GM19438 (cell line): ENCODE data around the gene GDF10.
A peak's percentile ranks its signal among the peaks of the same experiment; 100 is the strongest.

Experiments
- ATAC-seq: cut with Tn5 transposase; IDR thresholded peaks from one replicate; pipeline ENCODE4 v1.9.1; 2021; ENCODE audit warnings: low read depth; ENCODE audit not compliant: unreplicated experiment

Gene GDF10, protein sequence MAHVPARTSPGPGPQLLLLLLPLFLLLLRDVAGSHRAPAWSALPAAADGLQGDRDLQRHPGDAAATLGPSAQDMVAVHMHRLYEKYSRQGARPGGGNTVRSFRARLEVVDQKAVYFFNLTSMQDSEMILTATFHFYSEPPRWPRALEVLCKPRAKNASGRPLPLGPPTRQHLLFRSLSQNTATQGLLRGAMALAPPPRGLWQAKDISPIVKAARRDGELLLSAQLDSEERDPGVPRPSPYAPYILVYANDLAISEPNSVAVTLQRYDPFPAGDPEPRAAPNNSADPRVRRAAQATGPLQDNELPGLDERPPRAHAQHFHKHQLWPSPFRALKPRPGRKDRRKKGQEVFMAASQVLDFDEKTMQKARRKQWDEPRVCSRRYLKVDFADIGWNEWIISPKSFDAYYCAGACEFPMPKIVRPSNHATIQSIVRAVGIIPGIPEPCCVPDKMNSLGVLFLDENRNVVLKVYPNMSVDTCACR

GRCh38 chr10:47299611-47300428 is at the start of gene GDF10:
GDF10 (plus strand) TSS chr10:47300197; CDS start chr10:47300652, 455 bp downstream.
- no peak for ATAC-seq

- ATAC-seq, result no peak
These were observed 47.8 kb upstream of the GDF10 start for GRCh38 chr10:47252093-47252780.

- ATAC-seq, result no peak
These were observed 46.9 kb upstream of the GDF10 start for GRCh38 chr10:47253030-47253637.

GRCh38 chr10:47253651-47254375 is 46.2 kb upstream of the GDF10 start:
- no peak for ATAC-seq

GRCh38 chr10:47254611-47255010 is 45.4 kb upstream of the GDF10 start:
- ATAC-seq, result no peak

- ATAC-seq, result no peak
These were observed 44.8 kb upstream of the GDF10 start for GRCh38 chr10:47255033-47255813.

- ATAC-seq, result no peak
These were observed 44.1 kb upstream of the GDF10 start for GRCh38 chr10:47255866-47256265.

DNA sequence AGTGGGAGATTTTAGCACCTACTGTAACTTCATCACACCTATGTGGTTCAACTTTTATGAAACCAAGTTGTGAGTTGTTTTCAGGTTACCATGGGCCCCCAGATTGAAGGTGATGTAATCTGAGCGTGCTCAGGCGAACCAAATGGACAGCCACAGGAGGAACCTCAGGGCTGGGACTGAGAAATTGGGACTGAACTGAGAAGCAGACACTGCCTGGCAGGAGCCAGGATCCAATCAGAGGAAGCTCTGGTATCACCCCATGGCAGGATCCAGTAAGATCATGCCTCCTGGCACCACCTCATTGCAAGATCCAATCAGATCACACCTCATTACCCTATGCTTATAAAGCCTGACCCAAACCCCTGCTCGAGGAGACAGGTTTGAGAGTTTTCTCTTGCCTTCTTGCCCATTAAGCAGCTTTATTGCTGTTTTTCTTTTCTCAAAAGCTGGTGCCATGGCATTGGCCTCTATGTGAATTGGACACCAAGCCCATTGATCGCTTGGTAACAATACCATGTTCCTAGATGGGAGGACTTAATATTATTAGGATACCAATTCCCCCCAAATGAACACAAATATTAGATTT is 43.2 kb upstream of the GDF10 start:
- no peak for ATAC-seq

GRCh38 chr10:47257396-47258120 is 42.4 kb upstream of the GDF10 start:
- ATAC-seq, result no peak

- ATAC-seq, result no peak
These were observed 41.1 kb upstream of the GDF10 start for GRCh38 chr10:47258921-47259320.

- ATAC-seq, result no peak
These were observed 40.5 kb upstream of the GDF10 start for GRCh38 chr10:47259466-47259865.

DNA sequence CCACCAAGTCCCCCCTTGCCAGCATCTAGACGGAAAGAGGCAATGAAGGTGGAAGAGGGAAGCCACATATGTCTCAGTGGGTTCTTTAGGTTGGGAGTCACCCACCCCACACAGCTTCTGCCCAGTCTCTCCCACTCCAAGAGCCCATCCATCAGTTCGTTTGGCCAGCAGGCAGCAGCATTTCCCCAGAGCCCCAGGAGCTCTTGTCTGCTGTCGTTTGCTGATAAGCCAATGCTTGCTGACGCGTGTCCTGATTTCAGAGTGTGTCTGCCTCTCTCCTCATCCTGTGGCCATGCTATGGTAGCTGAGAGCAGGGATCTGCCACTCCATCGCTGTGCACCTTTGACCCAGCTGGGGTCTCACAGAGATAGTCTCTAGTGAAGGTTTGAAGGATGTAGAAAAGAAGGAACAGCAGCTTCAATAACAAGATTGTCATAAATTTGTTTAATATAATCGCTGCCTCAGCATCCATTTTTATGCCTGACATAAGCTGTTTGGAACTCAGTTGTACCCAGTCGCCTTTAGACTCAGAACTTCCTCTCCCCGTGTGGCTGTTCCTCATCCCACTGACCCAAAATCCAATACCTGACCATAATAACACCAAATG is 39.4 kb upstream of the GDF10 start:
- ATAC-seq, result peak; percentile 18

DNA sequence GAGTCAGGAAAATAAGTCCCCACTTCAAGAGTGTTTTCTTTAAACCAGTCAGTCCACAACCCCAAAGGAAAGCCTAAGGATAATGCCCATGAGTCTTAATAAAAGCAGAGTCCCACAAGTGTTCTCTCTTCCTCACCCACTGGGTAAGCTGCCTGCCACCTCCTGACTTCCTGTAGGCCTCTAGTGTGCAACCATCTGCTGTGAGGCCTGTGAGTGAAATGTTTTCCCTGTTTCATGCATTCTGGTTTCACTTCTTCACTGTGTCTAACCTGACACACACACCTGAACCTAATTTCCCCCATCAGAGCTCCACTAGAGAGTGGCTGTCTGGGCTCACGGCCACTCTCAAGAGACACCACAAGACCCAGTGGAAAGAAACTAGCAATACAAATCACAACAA is 38.9 kb upstream of the GDF10 start:
- peak; percentile 99 for ATAC-seq

GRCh38 chr10:47261556-47261955 is 38.4 kb upstream of the GDF10 start:
- ATAC-seq, result no peak

GRCh38 chr10:47262606-47263533 is 37.1 kb upstream of the GDF10 start:
- ATAC-seq, result no peak

GRCh38 chr10:47264797-47265281 is 35.2 kb upstream of the GDF10 start:
- no peak for ATAC-seq

- ATAC-seq, result no peak
These were observed 33.4 kb upstream of the GDF10 start for GRCh38 chr10:47266602-47267001.
